ENCODE results near the gene TANK. TPM values are rescaled to one million over a fixed set of nuclear protein-coding genes. Genes with fewer than 3 reads are reported as not detected.

Gene TANK
- total and polyA plus RNA-seq, 4 donors, result 35.2 to 144 (median 61.0) TPM

- no peaks in the 10 kb centered on the region for H3K9me3 ChIP-seq (ENCODE audit: control insufficient read depth in 4 of 4, insufficient read depth in 3 of 4, low read length in 3 of 4)
- no peak overlapping the region for H3K27ac ChIP-seq (ENCODE audit: low read depth in 1 of 2, low read length in 1 of 2)
- 7 to 9% methylated on average over 49 of the region's 49 CpGs for WGBS, 2 donors
- H3K4me3 ChIP-seq, result peak overlapping the region; percentile 5
- peak overlapping the region in 1 of 2 donors; percentile 44 for H3K9ac ChIP-seq (ENCODE audit: insufficient read depth in 1 of 2, low read length in 2 of 2)
- peak; percentile 73 for ATAC-seq (ENCODE audit: insufficient read depth, low FRiP score)
- no peaks in the 10 kb centered on the region for H3K27me3 ChIP-seq (ENCODE audit: control insufficient read depth in 3 of 3, insufficient read depth in 3 of 3, low read length in 2 of 3)
- TF ChIP-seq CTCF (IDR thresholded peaks at IDR 0.05; ENCODE audit: control extremely low read depth, extremely low read depth), result no peak
- H3K4me1 ChIP-seq (ENCODE audit: control insufficient read depth in 5 of 5, insufficient read depth in 5 of 5, low read length in 5 of 5), result peaks cover 0 to 13% (median 6%) of the 10 kb centered on the region in 5 donors
- peak; percentile 62 to 70 (median 68) for DNase-seq
- peaks cover 0 to 3% (median 2%) of the 10 kb centered on the region in 4 donors for H3K36me3 ChIP-seq (ENCODE audit: control insufficient read depth in 4 of 4, insufficient read depth in 4 of 4, low read length in 4 of 4)
Measured at GRCh38 chr2:161237392-161238264, 77.4 kb downstream of the TANK start.

GRCh38 chr2:161238265-161238559, 78.0 kb downstream of the TANK start:
- TF ChIP-seq CTCF (IDR thresholded peaks at IDR 0.05; ENCODE audit: control extremely low read depth, extremely low read depth), result no peak
- ATAC-seq (ENCODE audit: insufficient read depth, low FRiP score), result no peak

GRCh38 chr2:161238560-161239325, 78.5 kb downstream of the TANK start:
- peaks cover 0 to 3% (median 2%) of the 10 kb centered on the region in 4 donors for H3K36me3 ChIP-seq (ENCODE audit: control insufficient read depth in 4 of 4, insufficient read depth in 4 of 4, low read length in 4 of 4)
- no peaks in the 10 kb centered on the region for H3K27me3 ChIP-seq (ENCODE audit: control insufficient read depth in 3 of 3, insufficient read depth in 3 of 3, low read length in 2 of 3)
- peak overlapping the region in 1 of 2 donors; percentile 71 for H3K9ac ChIP-seq (ENCODE audit: insufficient read depth in 1 of 2, low read length in 2 of 2)
- no peaks in the 10 kb centered on the region for H3K9me3 ChIP-seq (ENCODE audit: control insufficient read depth in 4 of 4, insufficient read depth in 3 of 4, low read length in 3 of 4)
- H3K4me3 ChIP-seq, result peak overlapping the region; percentile 67
- DNase-seq, result peak; percentile 64 to 80 (median 67)
- 3 to 4% methylated on average over 71 to 78 of the region's 78 CpGs for WGBS, 2 donors
- peak overlapping the region in 1 of 2 donors; percentile 56 for H3K27ac ChIP-seq (ENCODE audit: low read depth in 1 of 2, low read length in 1 of 2)
- peaks cover 0 to 13% (median 6%) of the 10 kb centered on the region in 5 donors for H3K4me1 ChIP-seq (ENCODE audit: control insufficient read depth in 5 of 5, insufficient read depth in 5 of 5, low read length in 5 of 5)
- TF ChIP-seq CTCF (IDR thresholded peaks at IDR 0.05; ENCODE audit: control extremely low read depth, extremely low read depth), result no peak
- ATAC-seq (ENCODE audit: insufficient read depth, low FRiP score), result peak; percentile 65

More at GRCh38 chr2:161238265-161238559, 78.0 kb downstream of the TANK start:
- DNase-seq, result no peak
- Histone ChIP-seq H3K27ac (ENCODE audit: low read depth in 1 of 2, low read length in 1 of 2) (no peak overlapping the region), H3K9ac (ENCODE audit: insufficient read depth in 1 of 2, low read length in 2 of 2) (peak overlapping the region in 1 of 2 donors; percentile 71), H3K4me1 (ENCODE audit: control insufficient read depth in 5 of 5, insufficient read depth in 5 of 5, low read length in 5 of 5) (peaks cover 0 to 13% (median 6%) of the 10 kb centered on the region in 5 donors), H3K9me3 (ENCODE audit: control insufficient read depth in 4 of 4, insufficient read depth in 3 of 4, low read length in 3 of 4) (no peaks in the 10 kb centered on the region), H3K4me3 (peak overlapping the region; percentile 67), H3K36me3 (ENCODE audit: control insufficient read depth in 4 of 4, insufficient read depth in 4 of 4, low read length in 4 of 4) (peaks cover 0 to 3% (median 2%) of the 10 kb centered on the region in 4 donors), H3K27me3 (ENCODE audit: control insufficient read depth in 3 of 3, insufficient read depth in 3 of 3, low read length in 2 of 3) (no peaks in the 10 kb centered on the region)
- WGBS, 2 donors, result 1% methylated on average over 16 of the region's 16 CpGs
